Left lung (tissue), 10 donors: ENCODE results near the gene BBS2. TPM values are rescaled to one million over a fixed set of nuclear protein-coding genes. Genes with fewer than 3 reads are reported as not detected.

Experiments
- ATAC-seq: fragments of 200-7000 bp; cut with Tn5 transposase; one replicate; pipeline ENCODE4 v1.9.1; 2020; ENCODE audit warnings: moderate library complexity
- DNase-seq, 4 donors: peaks; one replicate each; pipeline ENCODE4 v3.0.0-alpha.2; 2013 to 2020
- H3K27ac ChIP-seq, 2 donors: fragments of 200-600 bp; sonication (generic) in 1 of 2; one replicate each; pipeline versions ENCODE4 v1.5.0 to v1.8.0; 2020 to 2021
- H3K27me3 ChIP-seq, 2 donors: fragments of 200-600 bp; sonication (generic) in 1 of 2; one replicate each; pipeline versions ENCODE4 v1.5.0 to v1.8.0; 2020 to 2021
- H3K36me3 ChIP-seq, 2 donors: fragments of 200-600 bp; sonication (generic) in 1 of 2; one replicate each; pipeline versions ENCODE4 v1.5.0 to v1.8.0; 2020 to 2021
- H3K4me1 ChIP-seq, 2 donors: fragments of 200-600 bp; one replicate each; pipeline ENCODE4 v1.8.0; 2021
- H3K4me3 ChIP-seq, 2 donors: fragments of 200-600 bp; sonication (generic) in 1 of 2; one replicate each; pipeline versions ENCODE4 v1.5.0 to v1.8.0; 2020 to 2021; ENCODE audit warnings: mild to moderate bottlenecking in 1 of 2
- H3K9me3 ChIP-seq, 2 donors: fragments of 200-600 bp; sonication (generic) in 1 of 2; one replicate each; pipeline versions ENCODE4 v1.5.0 to v1.8.0; 2020 to 2021
- CTCF ChIP-seq, 2 donors: fragments of 200-600 bp; sonication (generic) in 1 of 2; IDR thresholded peaks; one replicate each; pipeline versions ENCODE4 v1.5.0 to v1.8.0; 2021; ENCODE audit warnings: antibody characterized with exemption in 2 of 2
- intact Hi-C, 2 donors: fragments of 100-400 bp; cut with DNase I; formaldehyde crosslinking; loops; one replicate each; pipeline versions ENCODE4 v1.11.2 to v1.14.2; 2022
- polyA plus RNA-seq, 6 donors: library from polyadenylated mRNA; unstranded; fragments of 120-200 nt; gene quantifications; one replicate each; pipeline ENCODE4 v1.2.1, GENCODE V29; 2013; ENCODE audit not compliant: insufficient read length in 6 of 6
- total RNA-seq, 2 donors: library from RNA; stranded (reverse); fragmentation: NEBNext Ultra II Directional; extraction: Animal tissue kit (Norgen Biotek cat#: 25700); gene quantifications; one replicate each; pipeline ENCODE4 v1.2.1, GENCODE V29; 2021
- donor health status: DM: no; HTN: yes; CAD: no.
- donor health status: DM: no; HTN: no; CAD: no.

BBS2 gene
- total and polyA plus RNA-seq, 8 donors, result 23.9 to 109 (median 81.8) TPM

- H3K9me3 ChIP-seq, result no peaks in the 10 kb centered on the region
- H3K4me1 ChIP-seq, result no peaks in the 10 kb centered on the region
- intact Hi-C loops, result no loop called here
- DNase-seq, result no peak
- H3K27ac ChIP-seq, result no peak overlapping the region
- no peak overlapping the region for H3K4me3 ChIP-seq
- no peaks in the 10 kb centered on the region for H3K36me3 ChIP-seq
- no peak for ATAC-seq
- TF ChIP-seq CTCF (IDR thresholded peaks at IDR 0.05), result no peak
- no peaks in the 10 kb centered on the region for H3K27me3 ChIP-seq
Observed at GRCh38 chr16:56560447-56560846, 40.6 kb upstream of the BBS2 start.

- no peak for TF ChIP-seq CTCF (IDR thresholded peaks at IDR 0.05)
- ATAC-seq, result no peak
- no peaks in the 10 kb centered on the region for H3K27me3 ChIP-seq
Observed at GRCh38 chr16:56559109-56559508, 39.3 kb upstream of the BBS2 start.

GRCh38 chr16:56558024-56558747 is 38.4 kb upstream of the BBS2 start:
- no peak for ATAC-seq
- Histone ChIP-seq H3K4me3 (no peak overlapping the region), H3K27ac (no peak overlapping the region), H3K36me3 (no peaks in the 10 kb centered on the region), H3K4me1 (no peaks in the 10 kb centered on the region), H3K27me3 (no peaks in the 10 kb centered on the region), H3K9me3 (no peaks in the 10 kb centered on the region)
- DNase-seq, result no peak
- TF ChIP-seq CTCF (IDR thresholded peaks at IDR 0.05), result no peak
- intact Hi-C loops, result no loop called here

More at GRCh38 chr16:56559109-56559508, 39.3 kb upstream of the BBS2 start:
- DNase-seq, result no peak
- Histone ChIP-seq H3K4me3 (no peak overlapping the region), H3K36me3 (no peaks in the 10 kb centered on the region), H3K27ac (no peak overlapping the region), H3K9me3 (no peaks in the 10 kb centered on the region), H3K4me1 (no peaks in the 10 kb centered on the region)
- intact Hi-C loops, result no loop called here

- intact Hi-C loops, result no loop called here
- Histone ChIP-seq H3K27ac (no peak overlapping the region), H3K36me3 (no peaks in the 10 kb centered on the region), H3K4me1 (peaks cover 0 to 7% of the 10 kb centered on the region in 2 donors), H3K4me3 (no peak overlapping the region), H3K9me3 (no peaks in the 10 kb centered on the region), H3K27me3 (no peaks in the 10 kb centered on the region)
- DNase-seq, result no peak
- no peak for TF ChIP-seq CTCF (IDR thresholded peaks at IDR 0.05)
- ATAC-seq, result no peak
Observed at GRCh38 chr16:56554441-56554840, 34.6 kb upstream of the BBS2 start.

- H3K27ac ChIP-seq, result no peak overlapping the region
- no peak for ATAC-seq
- no peak for TF ChIP-seq CTCF (IDR thresholded peaks at IDR 0.05)
- no peaks in the 10 kb centered on the region for H3K36me3 ChIP-seq
- H3K4me1 ChIP-seq, result peaks cover 0 to 11% of the 10 kb centered on the region in 2 donors
- H3K9me3 ChIP-seq, result no peaks in the 10 kb centered on the region
- no peaks in the 10 kb centered on the region for H3K27me3 ChIP-seq
- no peak overlapping the region for H3K4me3 ChIP-seq
- DNase-seq, result peak in 2 of 4 donors; percentile 7 to 16
- intact Hi-C loops, result no loop called here
Observed at GRCh38 chr16:56551796-56552738, 32.2 kb upstream of the BBS2 start.
